Stimulated activated CD4-positive, alpha-beta T cell treated with anti-CD3 and anti-CD28 coated beads, Interleukin-12 subunit alpha, Interleukin-12 subunit beta, amount 100 ng/mL, for 48 hours (primary cell): ENCODE results near the gene ZNF516.
A peak's percentile ranks its signal among the peaks of the same experiment; 100 is the strongest.

Experiments
- DNase-seq, 3 donors: peaks; one replicate each; pipeline ENCODE4 v3.0.0-alpha.2; 2020; ENCODE audit warnings: low read depth in 2 of 3, low spot score in 1 of 3

The ZNF516 gene

GRCh38 chr18:76426737-76427305 is 68.2 kb downstream of the ZNF516 start:
- DNase-seq, result peak in 2 of 3 donors; percentile 20 to 27

- no peak for DNase-seq
Measured at GRCh38 chr18:76425146-76426131, 69.6 kb downstream of the ZNF516 start.

GRCh38 chr18:76422838-76423237 is 72.2 kb downstream of the ZNF516 start:
- no peak for DNase-seq

GRCh38 chr18:76422121-76422520 is 72.9 kb downstream of the ZNF516 start:
- DNase-seq, result no peak

- no peak for DNase-seq
Measured at GRCh38 chr18:76421685-76422078, 73.4 kb downstream of the ZNF516 start.

- no peak for DNase-seq
Measured at GRCh38 chr18:76420898-76421684, 74.0 kb downstream of the ZNF516 start.

- DNase-seq, result no peak
Measured at GRCh38 chr18:76419811-76420210, 75.2 kb downstream of the ZNF516 start.

- DNase-seq, result no peak
Measured at GRCh38 chr18:76416911-76417310, 78.1 kb downstream of the ZNF516 start.

GRCh38 chr18:76414936-76415621 is 80.0 kb downstream of the ZNF516 start:
- no peak for DNase-seq

GRCh38 chr18:76412818-76413565 is 82.0 kb downstream of the ZNF516 start:
- DNase-seq, result no peak

- no peak for DNase-seq
Measured at GRCh38 chr18:76412010-76412817, 82.8 kb downstream of the ZNF516 start.

- peak in 1 of 3 donors; percentile 27 for DNase-seq
Measured at GRCh38 chr18:76410660-76411417, 84.2 kb downstream of the ZNF516 start.

- no peak for DNase-seq
Measured at GRCh38 chr18:76410033-76410432, 85.0 kb downstream of the ZNF516 start.

- no peak for DNase-seq
Measured at GRCh38 chr18:76408480-76409067, 86.5 kb downstream of the ZNF516 start.

- no peak for DNase-seq
Measured at GRCh38 chr18:76407681-76408080, 87.4 kb downstream of the ZNF516 start.

- DNase-seq, result no peak
Measured at GRCh38 chr18:76406791-76407190, 88.3 kb downstream of the ZNF516 start.

- peak in 2 of 3 donors; percentile 61 to 66 for DNase-seq
Measured at GRCh38 chr18:76405681-76406356, 89.2 kb downstream of the ZNF516 start.

- no peak for DNase-seq
Measured at GRCh38 chr18:76405280-76405679, 89.8 kb downstream of the ZNF516 start.
